ENCODE data around the gene RFX2. TPM values are rescaled to one million over a fixed set of nuclear protein-coding genes. Genes with fewer than 3 reads are reported as not detected.

Gene RFX2
- total RNA-seq, 4 donors from 2014 or later, result 12.6 to 17.3 (median 15.0) TPM

DNA sequence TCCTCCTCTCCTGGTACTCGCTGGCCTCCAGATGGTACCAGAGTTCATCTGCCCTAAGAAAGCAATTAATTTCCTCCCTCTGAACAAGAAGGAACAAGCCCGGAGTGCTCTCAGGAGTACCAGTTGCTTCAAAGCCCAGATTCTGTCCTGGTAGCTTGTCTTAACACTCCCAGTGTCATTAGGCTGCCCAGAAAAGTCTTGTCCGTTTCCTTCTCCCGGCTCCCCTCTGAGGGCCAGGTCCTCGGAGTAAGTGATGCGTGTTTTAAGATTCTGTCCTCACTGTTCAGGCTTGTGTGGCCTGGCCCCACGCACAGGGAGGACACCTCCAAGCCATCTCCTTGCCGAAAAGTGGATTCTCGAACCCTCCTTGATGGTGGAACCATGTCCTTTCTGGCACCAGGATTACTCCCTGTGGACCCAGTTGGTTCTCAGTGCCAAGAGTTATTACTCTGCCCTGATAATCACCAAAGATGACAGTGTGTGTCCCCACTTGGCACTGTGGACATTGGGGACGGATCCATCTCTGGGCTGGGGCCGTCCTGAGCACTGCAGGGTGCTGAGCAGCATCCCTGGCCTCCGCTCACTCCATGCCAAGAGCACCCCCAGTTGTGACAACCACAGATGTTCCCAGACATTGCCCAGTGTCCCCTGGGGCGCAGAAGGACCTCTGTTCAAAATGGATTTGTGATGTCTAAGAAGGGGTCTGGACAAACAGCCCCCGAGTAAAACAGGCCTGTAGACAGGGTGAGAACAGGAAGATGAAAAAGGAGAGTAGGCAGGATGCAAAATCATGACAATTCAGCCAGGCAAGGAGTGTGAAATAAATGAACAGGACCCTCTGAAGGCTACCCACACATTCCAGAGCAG, 52.4 kb downstream of the RFX2 start:
- Histone ChIP-seq H3K9me3 (no peaks in the 10 kb centered on the region), H3K4me3 (no peak overlapping the region), H3K27me3 (no peaks in the 10 kb centered on the region), H3K4me1 (peaks cover 0 to 67% (median 28%) of the 10 kb centered on the region in 4 donors), H3K36me3 (no peaks in the 10 kb centered on the region), H3K27ac (peak overlapping the region; percentile 75 to 94 (median 84))
- DNase-seq (ENCODE audit: low spot score in 2 of 2), result no peak
- TF ChIP-seq, protein P1, sequence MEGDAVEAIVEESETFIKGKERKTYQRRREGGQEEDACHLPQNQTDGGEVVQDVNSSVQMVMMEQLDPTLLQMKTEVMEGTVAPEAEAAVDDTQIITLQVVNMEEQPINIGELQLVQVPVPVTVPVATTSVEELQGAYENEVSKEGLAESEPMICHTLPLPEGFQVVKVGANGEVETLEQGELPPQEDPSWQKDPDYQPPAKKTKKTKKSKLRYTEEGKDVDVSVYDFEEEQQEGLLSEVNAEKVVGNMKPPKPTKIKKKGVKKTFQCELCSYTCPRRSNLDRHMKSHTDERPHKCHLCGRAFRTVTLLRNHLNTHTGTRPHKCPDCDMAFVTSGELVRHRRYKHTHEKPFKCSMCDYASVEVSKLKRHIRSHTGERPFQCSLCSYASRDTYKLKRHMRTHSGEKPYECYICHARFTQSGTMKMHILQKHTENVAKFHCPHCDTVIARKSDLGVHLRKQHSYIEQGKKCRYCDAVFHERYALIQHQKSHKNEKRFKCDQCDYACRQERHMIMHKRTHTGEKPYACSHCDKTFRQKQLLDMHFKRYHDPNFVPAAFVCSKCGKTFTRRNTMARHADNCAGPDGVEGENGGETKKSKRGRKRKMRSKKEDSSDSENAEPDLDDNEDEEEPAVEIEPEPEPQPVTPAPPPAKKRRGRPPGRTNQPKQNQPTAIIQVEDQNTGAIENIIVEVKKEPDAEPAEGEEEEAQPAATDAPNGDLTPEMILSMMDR (IDR thresholded peaks at IDR 0.05), result no peak
- TF ChIP-seq EP300 (IDR thresholded peaks at IDR 0.05), result no peak
- no peak for TF ChIP-seq POLR2A (IDR thresholded peaks at IDR 0.05)
- WGBS, 2 donors, result 85% methylated on average over 14 of the region's 14 CpGs

DNA sequence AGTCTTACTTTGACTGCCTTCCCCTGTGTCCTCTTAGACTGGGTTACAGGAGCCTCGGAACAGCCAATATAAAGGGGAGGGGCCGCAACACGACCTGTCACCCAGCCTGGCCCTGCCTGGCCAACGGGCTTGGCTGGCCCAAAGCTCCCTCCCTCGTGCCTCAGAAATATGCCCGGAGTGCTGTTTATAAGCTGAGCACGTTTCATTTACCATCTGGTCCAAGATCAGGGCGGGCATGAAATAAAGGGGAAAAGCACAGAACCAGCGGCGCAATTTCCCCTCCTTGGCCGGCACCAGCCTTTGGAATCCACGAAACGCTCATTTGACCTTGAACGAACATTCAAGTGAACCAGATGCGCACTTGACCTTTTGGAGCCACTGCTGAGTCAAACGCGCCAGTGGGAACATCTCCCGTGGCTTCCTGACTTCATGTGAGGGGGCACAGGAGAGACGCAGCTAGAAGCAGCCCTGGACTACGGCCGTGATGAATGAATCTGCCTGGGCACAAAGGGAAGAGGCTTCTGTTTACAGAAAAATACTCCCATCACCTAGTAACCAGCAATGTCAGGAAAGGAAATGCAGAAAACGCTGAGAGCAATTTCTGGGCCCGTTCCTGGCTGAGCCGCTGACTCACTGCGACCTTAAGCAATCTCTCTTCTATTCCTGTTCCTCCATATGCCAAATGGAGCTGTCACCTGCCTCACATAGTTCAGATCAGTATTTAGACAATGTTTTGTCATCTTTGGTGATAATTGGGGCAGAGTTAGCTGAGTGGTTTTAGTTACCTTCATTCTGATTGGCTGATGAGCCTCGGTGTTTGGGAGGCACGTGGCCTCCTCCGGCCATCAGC, 53.3 kb downstream of the RFX2 start:
- DNase-seq (ENCODE audit: low spot score in 2 of 2), result peak in 1 of 2 donors; percentile 80

DNA sequence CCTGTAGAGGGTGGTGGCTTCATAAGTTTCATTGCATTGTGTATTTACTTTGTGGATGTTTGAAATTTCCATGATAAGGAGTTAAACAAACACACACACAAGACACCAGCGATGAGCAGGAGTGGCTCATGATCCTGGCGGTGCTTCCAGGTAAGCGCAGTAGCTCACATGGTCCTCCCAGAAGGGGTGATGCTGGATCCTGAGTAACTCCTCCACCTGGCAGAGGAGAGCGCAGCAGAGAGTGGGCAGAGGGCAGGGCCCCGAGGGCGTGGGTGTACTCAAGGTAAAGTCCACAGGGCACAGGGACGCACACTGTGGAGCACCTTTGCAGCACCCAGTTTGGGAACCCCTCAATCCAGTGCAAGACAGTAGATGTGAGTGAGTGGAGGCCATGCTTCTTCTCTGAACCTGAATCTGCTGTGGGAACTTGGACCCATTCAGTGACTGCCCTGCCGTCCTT, 54.0 kb downstream of the RFX2 start:
- H3K36me3 ChIP-seq, result no peaks in the 10 kb centered on the region
- H3K4me1 ChIP-seq, result peaks cover 0 to 51% (median 23%) of the 10 kb centered on the region in 4 donors
- 86 to 87% methylated on average over 8 of the region's 8 CpGs for WGBS, 2 donors
- DNase-seq (ENCODE audit: low spot score in 2 of 2), result no peak
- H3K27me3 ChIP-seq, result no peaks in the 10 kb centered on the region
- peak overlapping the region in 1 of 4 donors; percentile 24 for H3K4me3 ChIP-seq
- no peaks in the 10 kb centered on the region for H3K9me3 ChIP-seq
- peak overlapping the region; percentile 75 to 94 (median 84) for H3K27ac ChIP-seq
- TF ChIP-seq POLR2A (IDR thresholded peaks at IDR 0.05) (no peak), EP300 (IDR thresholded peaks at IDR 0.05) (no peak)
- TF ChIP-seq, protein P1 (IDR thresholded peaks at IDR 0.05), result no peak

More for the DNA sequence above, 53.3 kb downstream of the RFX2 start:
- Histone ChIP-seq H3K9me3 (no peaks in the 10 kb centered on the region), H3K4me1 (peaks cover 0 to 58% (median 27%) of the 10 kb centered on the region in 4 donors), H3K27ac (peak overlapping the region; percentile 75 to 94 (median 84)), H3K4me3 (peak overlapping the region in 3 of 4 donors; percentile 3 to 24 (median 7)), H3K27me3 (no peaks in the 10 kb centered on the region), H3K36me3 (no peaks in the 10 kb centered on the region)
- TF ChIP-seq EP300 (IDR thresholded peaks at IDR 0.05), result peak; percentile 23 to 89
- TF ChIP-seq, protein P1 (IDR thresholded peaks at IDR 0.05), result no peak
- peak in 1 of 2 donors; percentile 12 for TF ChIP-seq POLR2A (IDR thresholded peaks at IDR 0.05)
- WGBS, 2 donors, result 24 to 38% methylated on average over 28 of the region's 28 CpGs

DNA sequence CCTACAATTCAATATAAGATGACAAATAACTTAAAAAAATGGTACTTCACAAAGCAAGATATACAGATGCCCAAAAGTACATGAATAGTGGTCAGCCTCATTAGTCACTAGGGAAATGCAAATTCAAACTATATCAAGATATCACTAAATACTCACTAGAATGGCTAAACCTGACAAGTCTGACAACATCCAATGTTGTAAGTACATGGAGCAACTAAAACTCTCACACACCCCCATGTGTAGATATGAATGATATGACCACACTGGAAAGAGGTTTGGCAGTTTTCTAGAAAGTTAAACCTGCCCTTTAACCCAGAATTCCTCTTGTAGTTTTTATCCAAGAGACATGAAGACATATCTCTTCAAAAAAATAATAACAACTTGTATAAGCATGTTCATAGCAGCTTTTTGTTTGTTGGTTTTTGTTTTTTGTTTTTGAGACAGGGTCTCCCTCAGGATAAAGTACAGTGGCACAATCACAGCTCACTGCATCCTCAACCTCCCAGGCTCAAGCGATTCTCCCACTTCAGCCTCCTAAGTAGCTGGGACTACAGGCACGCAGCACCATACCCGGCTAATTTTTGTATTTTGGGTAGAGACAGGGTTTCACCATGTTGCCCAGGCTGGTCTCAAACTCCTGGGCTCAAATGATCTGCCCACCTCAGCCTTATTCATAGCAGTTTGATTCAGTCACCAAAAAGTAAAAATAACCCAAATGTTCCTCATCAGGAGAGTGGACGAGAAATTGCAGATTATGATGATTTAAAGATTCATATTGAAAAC, 55.1 kb downstream of the RFX2 start:
- no peak overlapping the region for H3K4me3 ChIP-seq
- H3K36me3 ChIP-seq, result no peaks in the 10 kb centered on the region
- H3K27me3 ChIP-seq, result no peaks in the 10 kb centered on the region
- TF ChIP-seq, protein P1 (IDR thresholded peaks at IDR 0.05), result no peak
- no peak for TF ChIP-seq EP300 (IDR thresholded peaks at IDR 0.05)
- peak overlapping the region in 1 of 4 donors; percentile 92 for H3K27ac ChIP-seq
- DNase-seq (ENCODE audit: low spot score in 2 of 2), result no peak
- H3K9me3 ChIP-seq, result no peaks in the 10 kb centered on the region
- 96 to 98% methylated on average over 4 of the region's 4 CpGs for WGBS, 2 donors
- H3K4me1 ChIP-seq, result peaks cover 0 to 41% (median 23%) of the 10 kb centered on the region in 4 donors
